Forelimb muscle (tissue), 1 donor: ENCODE results near the gene NCF2. TPM values are rescaled to one million over a fixed set of nuclear protein-coding genes. Genes with fewer than 3 reads are reported as not detected.

Experiments used
- polyA plus RNA-seq: library from polyadenylated mRNA; unstranded; fragments of 120-200 nt; gene quantifications from one replicate; pipeline ENCODE4 v1.2.1, GENCODE V29; 2013; ENCODE audit not compliant: insufficient read length

Gene NCF2
- polyA plus RNA-seq, 1 donor: 4.0 TPM

Other genes with a start within 250 kb of the NCF2 start
- gene NMNAT2, start 172.1 kb downstream of the NCF2 start, polyA plus RNA-seq: 0.68 TPM
- gene SMG7, start 118.0 kb downstream of the NCF2 start, polyA plus RNA-seq: 32.6 TPM
- 84.6 TPM for gene ARPC5, start 45.3 kb upstream of the NCF2 start, polyA plus RNA-seq
- gene APOBEC4, start 62.9 kb upstream of the NCF2 start, polyA plus RNA-seq: not detected
- gene RGL1, start 214.7 kb upstream of the NCF2 start, polyA plus RNA-seq: 19.4 TPM